Ovary (tissue), 3 donors: Measurements from ENCODE around the gene DDX6.

ENCODE experiments used
- EP300 ChIP-seq: sonication (generic); formaldehyde crosslinking; IDR thresholded peaks from one replicate; pipeline ENCODE4 v1.6.1; 2017; ENCODE audit warnings: antibody characterized with exemption
- POLR2A ChIP-seq: fragments of 450-650 bp; IDR thresholded peaks from one replicate; pipeline ENCODE4 v1.6.1; 2017; ENCODE audit warnings: antibody characterized with exemption, mild to moderate bottlenecking, moderate library complexity
- TF ChIP-seq, protein P1 (sequence below), 3 donors: fragments of 450-650 bp in 2 of 3; fragments of 200-600 bp in 1 of 3; IDR thresholded peaks; one replicate each; pipeline versions ENCODE4 v1.5.1 to v1.8.0; 2016 to 2022; ENCODE audit warnings: antibody characterized with exemption in 3 of 3, mild to moderate bottlenecking in 1 of 3
- donor health status: DM: no; HTN: no; CAD: no.

DNA sequence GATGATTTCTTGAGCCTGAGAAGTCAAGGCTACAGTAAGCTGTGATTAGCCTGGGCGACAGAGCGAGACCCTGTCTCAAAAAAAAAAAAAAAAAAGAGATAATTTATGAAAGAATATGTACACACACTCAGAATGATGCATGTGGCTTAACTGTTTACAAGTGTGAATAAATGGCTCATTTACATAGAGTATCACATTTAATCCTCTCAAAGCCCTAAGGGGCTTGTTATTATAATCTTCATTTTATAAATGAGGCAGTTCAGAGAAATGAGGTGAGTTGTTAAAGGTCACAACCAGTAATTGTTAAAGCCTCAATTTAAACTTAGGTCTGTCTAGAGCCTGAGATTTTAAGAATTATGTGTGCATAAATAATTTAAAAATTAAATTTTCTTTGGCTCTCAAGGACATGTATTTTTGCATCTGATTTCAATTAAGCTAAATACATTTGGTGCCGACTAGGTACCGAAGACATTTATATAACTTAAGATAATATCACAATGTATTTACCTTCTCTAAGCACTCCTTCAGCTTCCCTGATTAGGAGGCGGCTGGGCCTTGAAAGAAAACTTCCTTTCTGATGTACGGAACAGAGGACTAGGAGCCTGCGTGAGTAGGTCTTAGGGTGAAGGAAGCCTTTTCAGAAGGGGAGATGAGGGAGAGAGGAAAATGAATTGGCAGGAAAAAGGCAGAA is 28.5 kb upstream of the DDX6 start:
- no peak for TF ChIP-seq EP300
- TF ChIP-seq, protein P1, sequence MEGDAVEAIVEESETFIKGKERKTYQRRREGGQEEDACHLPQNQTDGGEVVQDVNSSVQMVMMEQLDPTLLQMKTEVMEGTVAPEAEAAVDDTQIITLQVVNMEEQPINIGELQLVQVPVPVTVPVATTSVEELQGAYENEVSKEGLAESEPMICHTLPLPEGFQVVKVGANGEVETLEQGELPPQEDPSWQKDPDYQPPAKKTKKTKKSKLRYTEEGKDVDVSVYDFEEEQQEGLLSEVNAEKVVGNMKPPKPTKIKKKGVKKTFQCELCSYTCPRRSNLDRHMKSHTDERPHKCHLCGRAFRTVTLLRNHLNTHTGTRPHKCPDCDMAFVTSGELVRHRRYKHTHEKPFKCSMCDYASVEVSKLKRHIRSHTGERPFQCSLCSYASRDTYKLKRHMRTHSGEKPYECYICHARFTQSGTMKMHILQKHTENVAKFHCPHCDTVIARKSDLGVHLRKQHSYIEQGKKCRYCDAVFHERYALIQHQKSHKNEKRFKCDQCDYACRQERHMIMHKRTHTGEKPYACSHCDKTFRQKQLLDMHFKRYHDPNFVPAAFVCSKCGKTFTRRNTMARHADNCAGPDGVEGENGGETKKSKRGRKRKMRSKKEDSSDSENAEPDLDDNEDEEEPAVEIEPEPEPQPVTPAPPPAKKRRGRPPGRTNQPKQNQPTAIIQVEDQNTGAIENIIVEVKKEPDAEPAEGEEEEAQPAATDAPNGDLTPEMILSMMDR (IDR thresholded peaks at IDR 0.05): no peak
- TF ChIP-seq POLR2A: no peak
